22Rv1 (cell line): Measurements from ENCODE around the gene CCT3.
"Not testable (repeated sequence)": the region's sequence is repeated elsewhere in the genome, so short reads cannot be mapped to it uniquely, and the experiment has no call there.

Source experiments
- H3K27ac ChIP-seq: fragments of 450-650 bp; 2 replicates; pipeline ENCODE4 v1.5.1; 2017
- CTCF ChIP-seq: fragments of 450-650 bp; IDR thresholded peaks from 2 replicates; pipeline ENCODE4 v1.5.1; 2017; ENCODE audit warnings: mild to moderate bottlenecking
- ZFX ChIP-seq: fragments of 450-650 bp; IDR thresholded peaks from 2 replicates; pipeline ENCODE4 v1.6.1; 2017; ENCODE audit warnings: antibody characterized with exemption, borderline replicate concordance

CCT3 gene

GRCh38 chr1:156344409-156344808 is 6.3 kb upstream of the CCT3 start:
- no peak for TF ChIP-seq CTCF
- no peak for TF ChIP-seq ZFX
- no peak overlapping the region for H3K27ac ChIP-seq

- TF ChIP-seq ZFX (no peak), CTCF (no peak)
- no peak overlapping the region for H3K27ac ChIP-seq
Measured at GRCh38 chr1:156342166-156342955, 4.3 kb upstream of the CCT3 start.

- H3K27ac ChIP-seq, result peak overlapping the region; percentile 93
- TF ChIP-seq ZFX (no peak), CTCF (no peak)
Measured at GRCh38 chr1:156337888-156338179, 258 bp downstream of the CCT3 start.

- peak overlapping the region; percentile 93 for H3K27ac ChIP-seq
- TF ChIP-seq ZFX (no peak), CTCF (no peak)
Measured at GRCh38 chr1:156337052-156337887, 822 bp downstream of the CCT3 start.

- TF ChIP-seq CTCF, result peak; percentile 37
- TF ChIP-seq ZFX, result no peak
- 0 out of 2 replicates have a peak overlapping the region, but pooled peaks have one; percentile 93 for H3K27ac ChIP-seq
Measured at GRCh38 chr1:156336242-156336641, 1.9 kb downstream of the CCT3 start.

GRCh38 chr1:156323179-156323578 is 14.9 kb downstream of the CCT3 start:
- not testable (repeated sequence) for H3K27ac ChIP-seq

GRCh38 chr1:156320560-156320959 is 17.5 kb downstream of the CCT3 start:
- H3K27ac ChIP-seq, result no peak overlapping the region
- TF ChIP-seq CTCF (no peak), ZFX (no peak)
